GM19455 (cell line): ENCODE data around the gene ITPKC.
"Not testable (repeated sequence)": the region's sequence is repeated elsewhere in the genome, so short reads cannot be mapped to it uniquely, and the experiment has no call there.

Experiments
- ATAC-seq: cut with Tn5 transposase; IDR thresholded peaks from one replicate; pipeline ENCODE4 v1.9.1; 2021; ENCODE audit not compliant: unreplicated experiment

ITPKC gene

GRCh38 chr19:40759352-40759751, 42.4 kb downstream of the ITPKC start:
- ATAC-seq = no peak

GRCh38 chr19:40762754-40763470, 46.0 kb downstream of the ITPKC start:
- ATAC-seq = no peak

- ATAC-seq = no peak
Observed at GRCh38 chr19:40763526-40763925, 46.6 kb downstream of the ITPKC start.

DNA sequence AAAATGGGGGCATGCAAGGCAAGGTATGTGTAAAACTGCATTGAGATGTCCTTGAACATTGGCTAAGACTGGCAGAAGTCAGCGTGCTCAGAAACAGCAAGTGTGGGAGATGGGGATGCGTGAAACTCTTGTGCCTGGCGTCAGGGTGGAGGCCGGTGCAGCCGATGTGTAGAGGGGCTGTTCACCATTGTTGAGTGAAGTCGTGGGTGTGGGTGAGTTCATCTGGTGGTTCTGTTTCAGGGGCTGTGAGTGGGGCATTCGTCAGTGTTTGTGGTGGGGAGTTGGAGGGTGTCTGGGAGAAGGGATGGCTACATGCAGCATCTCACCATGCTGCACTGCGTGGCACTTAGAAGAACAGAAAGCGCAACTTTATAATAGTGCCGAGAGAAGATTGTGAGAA, 47.1 kb downstream of the ITPKC start:
- ATAC-seq = no peak

GRCh38 chr19:40766385-40766784, 49.5 kb downstream of the ITPKC start:
- not testable (repeated sequence) for ATAC-seq

- no peak for ATAC-seq
Observed at GRCh38 chr19:40768869-40769268, 52.0 kb downstream of the ITPKC start.

- ATAC-seq = not testable (repeated sequence)
Observed at GRCh38 chr19:40771101-40771862, 54.4 kb downstream of the ITPKC start.

DNA sequence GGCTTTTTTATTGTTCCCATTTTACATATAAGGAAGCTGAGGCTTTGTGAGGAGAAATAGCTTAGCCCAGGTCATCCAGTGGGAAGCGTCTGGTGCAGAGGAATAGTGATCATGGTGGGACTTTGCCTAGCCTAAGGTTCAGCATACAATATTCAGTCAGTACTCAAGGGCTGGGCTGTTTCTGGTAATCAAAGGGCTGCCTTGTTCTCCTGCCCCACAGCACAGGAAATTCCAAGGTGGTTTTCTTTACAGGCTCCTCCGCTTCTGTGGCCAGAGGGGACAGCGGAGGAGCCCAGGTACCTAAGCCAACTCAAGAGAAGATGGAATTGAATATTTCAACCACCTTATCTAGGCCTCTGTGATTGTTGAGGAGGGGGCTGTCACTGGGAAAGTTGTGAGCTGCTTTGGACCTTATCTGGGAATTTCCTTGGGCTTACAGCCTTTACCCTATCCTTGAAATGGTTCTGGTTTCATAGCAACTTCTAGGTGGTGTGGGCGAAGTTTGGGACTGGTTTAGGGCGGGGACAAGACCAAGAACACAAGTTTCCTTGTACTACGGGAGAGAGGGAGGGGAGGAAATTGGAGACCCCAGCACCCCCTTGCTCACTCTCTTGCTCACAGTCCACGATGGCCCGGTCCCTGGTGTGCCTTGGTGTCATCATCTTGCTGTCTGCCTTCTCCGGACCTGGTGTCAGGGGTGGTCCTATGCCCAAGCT, 58.2 kb downstream of the ITPKC start, which contains the start of gene MIA:
TSS of gene MIA (plus strand) at position 606 of the 716 bp plus-strand sequence. CDS start at position 628, 22 bp downstream.
- no peak for ATAC-seq

- ATAC-seq = no peak
Observed at GRCh38 chr19:40775632-40776022, 58.7 kb downstream of the ITPKC start.

GRCh38 chr19:40776364-40776763, 59.5 kb downstream of the ITPKC start:
- no peak for ATAC-seq

DNA sequence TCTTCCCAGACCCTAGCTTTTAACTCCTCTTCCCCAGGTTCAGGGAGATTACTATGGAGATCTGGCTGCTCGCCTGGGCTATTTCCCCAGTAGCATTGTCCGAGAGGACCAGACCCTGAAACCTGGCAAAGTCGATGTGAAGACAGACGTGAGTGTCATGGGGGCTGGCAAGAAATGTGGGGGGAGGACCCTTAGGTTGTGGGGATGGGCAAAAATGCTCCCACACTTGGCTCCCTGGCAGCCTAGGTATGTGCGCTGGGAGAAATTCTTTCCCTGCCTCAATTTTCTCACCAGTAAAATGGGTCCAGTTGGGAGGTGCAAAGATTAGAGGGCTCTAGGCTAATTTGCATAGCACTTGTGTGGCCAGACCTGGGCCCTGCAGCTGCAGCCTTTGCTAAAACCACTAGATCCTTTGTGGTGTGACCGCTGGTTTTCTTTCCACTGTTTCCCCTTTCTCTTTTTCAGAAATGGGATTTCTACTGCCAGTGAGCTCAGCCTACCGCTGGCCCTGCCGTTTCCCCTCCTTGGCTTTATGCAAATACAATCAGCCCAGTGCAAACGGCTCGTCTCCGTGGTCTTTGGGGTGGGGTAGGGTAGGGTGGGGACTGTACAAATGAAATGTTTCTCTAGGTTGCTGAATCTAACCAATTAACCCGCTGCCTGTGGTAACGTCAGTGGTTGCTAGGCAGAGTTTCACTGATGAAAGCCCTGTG, 60.2 kb downstream of the ITPKC start:
- peak; percentile 62 for ATAC-seq

- ATAC-seq = no peak
Observed at GRCh38 chr19:40777645-40777936, 60.7 kb downstream of the ITPKC start.

DNA sequence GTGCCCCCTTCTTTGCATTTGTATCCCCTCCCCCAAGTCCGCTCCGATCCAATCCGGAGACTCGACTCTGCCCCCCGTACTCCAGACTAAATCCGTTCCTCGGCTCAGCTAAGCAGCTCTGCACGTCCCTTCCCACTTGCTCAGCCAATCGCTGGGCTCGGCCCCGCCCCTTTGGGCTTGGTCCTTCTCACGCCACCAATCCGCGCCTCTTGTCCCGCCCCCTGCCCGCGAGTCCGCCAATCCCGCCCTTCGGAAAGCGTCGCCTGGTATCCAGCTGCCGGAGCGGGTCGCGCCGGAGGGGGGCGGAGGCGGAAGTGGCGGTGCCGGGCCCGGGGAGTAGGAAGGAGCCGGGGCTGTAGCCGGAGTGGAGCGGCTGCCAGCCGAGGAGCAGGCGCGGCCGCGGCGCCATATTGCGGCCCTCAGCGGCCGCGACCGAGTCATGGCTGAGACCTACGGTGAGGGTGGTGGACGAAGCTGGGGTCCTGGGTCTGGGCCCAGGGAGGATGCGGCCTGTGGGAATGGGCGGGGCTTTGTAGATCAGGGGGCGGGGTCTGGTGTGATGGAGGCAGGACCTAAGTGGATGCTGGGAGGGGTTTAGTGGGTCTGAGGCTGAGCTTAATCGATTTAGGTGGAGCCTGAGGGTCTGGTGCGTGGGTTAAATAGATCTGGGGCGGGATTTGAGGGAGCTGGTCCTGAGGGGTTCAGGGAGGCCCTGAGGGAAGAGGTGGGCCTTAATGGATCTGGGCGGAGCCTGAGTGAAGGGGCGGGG, 61.2 kb downstream of the ITPKC start, which contains the start of gene RAB4B:
TSS of gene RAB4B (plus strand) at position 311 of the 769 bp plus-strand sequence. CDS start at position 440, 129 bp downstream.
- ATAC-seq = peak; percentile 64

DNA sequence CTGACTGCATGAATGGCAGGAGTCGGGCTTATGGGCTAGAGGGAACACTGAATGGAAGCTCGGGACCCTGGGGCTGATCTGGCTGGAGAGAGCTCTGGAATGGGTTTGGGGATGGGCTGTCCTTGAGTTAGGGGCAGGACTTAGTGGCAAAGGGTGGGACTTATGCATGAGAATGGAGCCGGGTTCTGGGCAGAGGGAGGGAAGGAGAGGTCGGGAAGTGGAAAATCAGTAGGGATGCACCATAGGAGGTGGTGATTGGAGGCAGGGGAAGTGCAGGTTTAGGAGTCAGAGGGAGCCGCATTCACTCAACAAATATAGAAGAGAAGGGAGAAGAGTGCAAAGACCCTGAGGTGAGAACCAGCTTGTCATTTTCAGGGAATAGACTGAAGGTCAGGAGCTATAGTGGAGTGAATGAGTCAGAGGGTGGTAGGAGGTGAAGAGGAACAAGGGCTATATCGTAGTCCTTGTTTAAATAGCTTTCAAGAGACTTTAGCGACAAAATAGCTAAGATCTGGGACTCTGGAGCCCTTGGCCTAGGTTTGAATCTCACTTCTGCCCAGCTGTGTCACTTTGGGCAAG, 61.9 kb downstream of the ITPKC start:
- no peak for ATAC-seq

DNA sequence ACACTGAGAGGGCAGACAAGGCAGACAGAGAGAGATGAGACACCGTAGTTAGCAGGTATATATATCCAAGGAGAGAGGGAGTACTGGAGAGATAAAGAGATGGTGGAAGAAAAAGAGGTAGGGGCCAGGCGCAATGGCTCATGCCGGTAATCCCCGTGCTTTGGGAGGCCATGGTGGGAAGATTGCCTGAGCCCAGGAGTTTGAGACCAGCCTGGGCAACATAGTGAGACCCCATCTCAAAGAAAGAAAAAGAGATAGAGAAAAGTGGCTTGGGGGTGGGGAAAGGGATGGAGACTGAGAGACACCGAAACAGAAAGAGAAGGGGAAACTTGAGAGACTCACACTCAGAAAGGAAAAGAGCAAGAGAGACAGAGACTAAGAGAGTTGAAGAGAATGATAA, 63.7 kb downstream of the ITPKC start:
- no peak for ATAC-seq

DNA sequence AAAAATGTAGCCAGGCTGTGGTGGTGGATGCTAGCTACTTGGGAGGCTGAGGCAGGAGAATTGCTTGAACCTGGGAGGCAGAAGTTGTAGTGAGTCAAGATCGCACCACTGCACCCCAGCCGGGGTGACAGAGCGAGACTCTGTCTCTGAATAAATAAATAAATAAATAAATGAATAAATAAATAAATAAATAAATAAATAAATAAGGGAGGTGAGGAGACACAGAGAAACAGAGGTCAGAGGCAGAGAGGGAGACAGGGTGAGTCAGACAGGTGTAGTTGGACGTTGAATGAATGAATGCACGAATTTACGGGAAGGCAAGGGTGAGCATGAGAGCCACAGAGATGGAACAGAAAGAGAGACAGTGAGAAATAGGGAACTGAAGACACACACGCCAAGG, 64.2 kb downstream of the ITPKC start:
- no peak for ATAC-seq

- no peak for ATAC-seq
Observed at GRCh38 chr19:40783711-40784110, 66.8 kb downstream of the ITPKC start.

- ATAC-seq = not testable (repeated sequence)
Observed at GRCh38 chr19:40784146-40784545, 67.2 kb downstream of the ITPKC start.

DNA sequence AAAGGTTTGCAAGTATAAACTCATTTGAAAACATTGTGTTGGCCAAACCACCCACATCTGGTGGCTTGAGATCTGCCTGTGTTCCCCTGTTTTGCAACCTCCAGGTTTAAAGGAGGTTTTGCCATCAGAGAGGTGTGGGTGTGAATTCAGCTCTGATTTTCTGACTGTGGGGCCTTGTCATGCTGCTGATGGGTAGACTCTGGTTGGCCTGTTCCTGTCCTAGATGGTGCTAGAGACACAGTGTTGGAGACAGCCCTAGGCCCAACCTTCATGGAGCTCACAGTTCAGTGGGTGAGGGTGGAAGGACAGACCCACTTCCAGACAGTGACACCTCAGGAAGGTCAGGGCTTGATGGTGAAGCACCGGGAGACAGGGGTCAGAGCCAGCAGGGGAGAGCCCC, 68.6 kb downstream of the ITPKC start:
- no peak for ATAC-seq
